HG02759 (cell line): ENCODE results near the gene CRY1.
"Not testable (repeated sequence)": the region's sequence is repeated elsewhere in the genome, so short reads cannot be mapped to it uniquely, and the experiment has no call there.

Experiments
- ATAC-seq: cut with Tn5 transposase; IDR thresholded peaks from one replicate; pipeline ENCODE4 v1.9.1; 2021; ENCODE audit warnings: mild to moderate bottlenecking, moderate library complexity; ENCODE audit not compliant: unreplicated experiment

CRY1 gene

GRCh38 chr12:107066691-107067090 is 26.7 kb downstream of the CRY1 start:
- ATAC-seq: no peak

- no peak for ATAC-seq
These were observed 28.7 kb downstream of the CRY1 start for GRCh38 chr12:107064687-107065086.

DNA sequence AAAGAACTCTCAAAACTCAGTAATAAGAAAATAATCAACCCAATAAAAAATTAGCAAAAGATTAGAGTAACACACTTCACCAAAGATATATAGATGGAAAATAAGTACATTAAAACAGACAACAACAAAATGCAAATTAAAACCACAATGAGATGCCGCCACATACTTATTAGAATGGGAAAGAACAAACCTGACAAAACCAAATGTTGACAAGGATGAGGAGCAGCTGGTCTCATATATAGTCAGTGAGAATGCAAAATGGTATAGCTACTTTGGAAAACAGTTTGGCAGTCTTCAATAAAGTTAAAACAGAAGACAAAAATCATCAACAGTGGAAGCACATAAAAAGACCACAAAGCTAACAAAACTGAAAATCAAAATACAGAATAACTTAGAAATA is 29.1 kb downstream of the CRY1 start:
- no peak for ATAC-seq

GRCh38 chr12:107058190-107058589 is 35.2 kb downstream of the CRY1 start:
- no peak for ATAC-seq

- ATAC-seq: no peak
These were observed 36.1 kb downstream of the CRY1 start for GRCh38 chr12:107057071-107057834.

GRCh38 chr12:107053709-107054108 is 39.6 kb downstream of the CRY1 start:
- ATAC-seq: no peak

GRCh38 chr12:107045186-107045585 is 48.2 kb downstream of the CRY1 start:
- no peak for ATAC-seq

DNA sequence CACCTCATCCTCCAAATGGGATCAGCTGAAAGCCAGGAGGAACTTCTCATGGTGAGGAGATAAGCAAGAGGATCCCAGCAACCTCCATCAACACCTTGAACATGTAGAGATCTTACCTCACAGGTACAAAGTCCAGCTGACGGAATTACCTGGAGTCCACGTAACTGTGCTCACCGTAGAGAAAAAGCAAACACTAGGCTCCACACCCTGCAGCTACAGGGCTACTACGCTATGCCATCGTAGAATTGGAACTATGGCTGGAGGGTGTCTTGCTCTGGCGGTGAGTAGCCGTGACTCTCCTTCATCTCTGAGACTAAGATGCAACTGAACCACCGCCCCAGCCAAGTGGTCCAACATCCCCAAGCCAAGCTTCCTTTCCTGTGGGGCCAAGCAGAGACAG is 50.5 kb downstream of the CRY1 start:
- ATAC-seq: no peak

DNA sequence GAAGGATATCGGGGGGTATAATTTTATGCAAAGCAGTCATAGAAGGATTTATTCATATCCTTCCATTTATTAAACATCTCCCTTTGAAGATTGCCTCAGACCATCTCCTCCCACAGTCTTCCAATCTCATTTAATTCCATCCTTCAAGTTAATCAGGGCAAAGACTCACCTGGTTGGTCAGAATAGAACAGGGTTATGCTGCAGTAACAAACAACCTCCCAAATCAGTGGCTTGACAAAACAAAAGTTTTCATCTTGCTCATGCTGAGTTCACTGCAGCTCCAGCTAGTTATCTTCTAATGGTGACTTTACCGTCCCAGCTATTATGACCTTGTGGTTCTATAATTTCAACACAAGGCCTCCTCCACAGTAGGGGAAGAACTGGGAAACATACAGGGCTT is 57.6 kb downstream of the CRY1 start:
- ATAC-seq: no peak

GRCh38 chr12:107033758-107034739 is 59.3 kb downstream of the CRY1 start:
- ATAC-seq: no peak

- ATAC-seq: no peak
These were observed 61.1 kb downstream of the CRY1 start for GRCh38 chr12:107032266-107032665.

DNA sequence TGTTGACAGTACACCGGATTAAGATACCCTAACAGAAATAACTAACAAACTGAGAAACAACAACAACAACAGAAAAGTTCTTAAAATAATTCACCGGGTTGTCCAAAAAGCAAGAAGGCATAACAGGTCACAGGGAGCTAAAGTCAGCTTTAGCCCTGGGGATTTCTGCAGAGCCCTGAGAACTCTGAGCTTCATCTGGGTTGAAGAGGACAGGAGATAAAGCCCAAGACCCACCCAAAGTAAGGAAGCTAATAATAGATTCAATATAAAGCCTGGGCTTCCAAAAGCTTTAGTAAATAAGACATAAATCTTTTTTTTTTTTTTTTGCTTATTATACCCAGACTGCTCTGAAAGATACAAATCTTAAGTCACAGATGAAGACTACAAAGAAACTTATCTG is 62.3 kb downstream of the CRY1 start:
- no peak for ATAC-seq

- ATAC-seq: no peak
These were observed 64.3 kb downstream of the CRY1 start for GRCh38 chr12:107029081-107029480.

DNA sequence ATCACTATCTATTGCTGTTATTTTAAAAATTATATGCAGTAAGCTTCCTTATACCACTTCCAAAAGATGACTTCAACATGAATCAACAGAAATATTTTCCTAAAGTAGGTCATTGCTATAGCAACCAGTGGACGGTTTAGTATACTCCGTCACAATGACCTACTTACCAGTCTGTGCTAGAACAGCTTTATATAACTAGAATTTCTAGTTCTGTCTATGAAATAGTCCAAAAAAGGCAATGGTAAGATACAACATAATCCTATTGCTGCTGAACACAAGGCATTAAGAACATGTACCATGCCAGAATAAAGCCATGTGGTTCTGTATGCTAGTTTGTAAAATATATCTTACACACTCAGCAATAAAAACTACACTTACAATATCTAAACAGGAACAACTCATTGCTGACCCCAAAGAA is 65.7 kb downstream of the CRY1 start:
- no peak for ATAC-seq

- ATAC-seq: no peak
These were observed 66.3 kb downstream of the CRY1 start for GRCh38 chr12:107026806-107027635.

DNA sequence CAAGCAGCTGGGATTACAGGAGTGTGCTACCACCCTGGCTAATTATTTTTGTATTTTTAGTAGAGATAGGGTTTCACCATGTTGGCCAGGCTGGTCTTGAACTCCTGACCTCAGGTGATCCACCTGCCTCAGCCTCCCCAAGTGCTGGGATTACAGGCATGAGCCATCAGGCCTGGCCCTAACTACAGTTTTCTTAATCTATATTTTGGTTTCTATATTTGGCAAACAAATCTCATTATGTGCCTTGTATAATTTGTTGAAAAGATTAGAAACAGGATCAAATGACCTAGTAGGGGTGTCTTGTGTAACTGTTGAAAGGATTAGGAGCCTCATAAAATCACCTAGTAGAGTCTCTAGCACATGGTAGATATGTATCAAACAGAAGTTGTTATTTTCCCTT is 67.0 kb downstream of the CRY1 start:
- ATAC-seq: not testable (repeated sequence)

DNA sequence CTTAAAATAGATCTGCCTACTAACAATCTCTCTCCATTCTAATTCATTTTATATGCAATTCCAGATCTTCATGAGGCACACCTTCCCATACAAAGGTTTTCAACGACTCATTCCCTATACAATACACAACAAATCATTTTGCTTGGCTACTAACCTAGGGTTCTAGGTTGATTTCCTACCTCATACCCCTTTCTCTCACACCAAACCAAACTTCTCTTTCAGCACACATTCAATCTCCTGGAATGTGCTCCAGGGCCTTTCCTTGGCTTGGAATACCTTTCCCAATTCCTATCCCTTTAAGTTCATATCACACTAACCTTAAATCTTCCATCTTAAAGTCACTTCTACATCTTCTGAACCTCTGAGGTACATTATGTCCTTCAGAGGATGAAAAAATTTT is 67.7 kb downstream of the CRY1 start:
- no peak for ATAC-seq

GRCh38 chr12:107019546-107019945 is 73.8 kb downstream of the CRY1 start:
- no peak for ATAC-seq

DNA sequence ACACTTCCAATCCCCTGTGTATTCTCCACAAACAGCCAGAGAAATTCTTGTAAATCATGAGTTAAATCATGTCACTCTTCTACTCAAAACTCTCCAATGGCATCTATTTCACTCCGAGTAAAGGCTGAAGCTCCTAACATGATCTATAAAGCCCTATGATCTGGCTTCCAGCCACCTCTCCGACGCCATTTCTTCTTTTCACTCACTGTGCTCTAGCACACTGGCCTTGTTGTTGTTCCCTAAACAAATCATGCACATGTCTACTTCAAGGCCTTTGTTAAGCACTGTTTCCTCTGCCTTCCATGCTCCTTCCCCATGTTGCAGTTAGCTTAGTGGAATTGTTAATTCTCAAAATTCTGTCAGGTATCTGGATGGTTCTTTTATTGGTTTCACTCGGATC is 76.3 kb downstream of the CRY1 start:
- ATAC-seq: no peak

DNA sequence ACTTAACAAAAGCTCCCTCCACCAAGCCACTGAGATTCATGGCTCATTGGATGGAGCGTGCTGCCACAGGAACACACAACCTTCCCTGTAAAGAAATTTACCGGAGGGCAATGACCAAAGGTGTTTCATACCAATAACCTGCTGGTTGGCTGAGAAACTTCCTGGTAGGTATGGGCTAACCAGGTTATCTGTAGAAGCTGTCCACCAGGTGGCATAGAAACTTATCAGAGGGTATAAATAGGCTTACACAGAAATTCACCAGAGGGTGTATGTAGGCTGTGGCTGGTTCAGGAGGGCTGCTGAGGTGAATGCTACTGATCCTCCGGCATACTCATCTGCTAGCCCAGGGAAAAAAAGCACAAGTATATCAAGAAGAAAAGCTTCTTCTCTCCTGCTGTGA is 79.3 kb downstream of the CRY1 start:
- no peak for ATAC-seq
